AG04450 (cell line): ENCODE results near the gene NOL9. TPM values are rescaled to one million over a fixed set of nuclear protein-coding genes. Genes with fewer than 3 reads are reported as not detected.

ENCODE experiments used
- CTCF ChIA-PET: fragments of 300-600, 350-600 bp; formaldehyde crosslinking; extraction: SDS; loops from one replicate; lab custom pipeline; 2022; ENCODE audit warnings: antibody characterized with exemption, inconsistent platforms; lab: Charles Lee
- POLR2A ChIA-PET: fragments of 350-600 bp; formaldehyde crosslinking; extraction: SDS; loops from one replicate; lab custom pipeline; 2021; ENCODE audit warnings: antibody characterized with exemption, inconsistent platforms; lab: Yijun Ruan, JAX
- DNase-seq: peaks from one replicate; pipeline ENCODE4 v3.0.0-alpha.2; 2011; ENCODE audit warnings: low read depth, low spot score
- H3K27ac ChIP-seq: one replicate; pipeline ENCODE4 v1.5.1; 2012; ENCODE audit warnings: low read depth, low read length, control low read depth
- H3K27me3 ChIP-seq: one replicate; pipeline ENCODE4 v1.6.0; 2012; ENCODE audit warnings: low read length; ENCODE audit not compliant: control insufficient read depth, insufficient read depth
- H3K4me3 ChIP-seq: 2 replicates; pipeline ENCODE4 v1.5.1; 2011; ENCODE audit warnings: mild to moderate bottlenecking, low read depth, low read length, control low read depth
- H3K9me3 ChIP-seq: 2 replicates; pipeline ENCODE4 v1.5.1; 2012; ENCODE audit warnings: low read length; ENCODE audit not compliant: control insufficient read depth, insufficient read depth
- CTCF ChIP-seq: IDR thresholded peaks from 2 replicates; pipeline ENCODE4 v1.5.1; 2011; ENCODE audit warnings: low read depth, low read length, control low read depth, inconsistent platforms
- polyA plus RNA-seq: library from polyadenylated mRNA; depleted of rRNA; stranded (reverse); fragments of >200 nt; gene quantifications from 2 replicates; pipeline ENCODE4 v1.2.3, GENCODE V29; 2011

The NOL9 gene
- polyA plus RNA-seq, 1 experiment = 23.6 TPM

- no peak for TF ChIP-seq CTCF
- POLR2A ChIA-PET = no interaction called here
- no peak for DNase-seq
- CTCF ChIA-PET = interaction anchor here (1.4 to 5.3 kb wide), 3 partner anchors 11 to 49 kb away, joined by 5 to 29 read pairs (median 8); partner anchors contain the start of genes NOL9 and TAS1R1
- H3K4me3 ChIP-seq = no peak overlapping the region
- H3K27ac ChIP-seq = no peak overlapping the region
- H3K9me3 ChIP-seq = no peaks in the 10 kb centered on the region; the same call in 1 of the 2 replicates
- H3K27me3 ChIP-seq = no peaks in the 10 kb centered on the region
Observed at GRCh38 chr1:6534248-6534822, 20.0 kb downstream of the NOL9 start.

- no peak for DNase-seq
- CTCF ChIA-PET = no interaction called here
- no peaks in the 10 kb centered on the region; the same call in 1 of the 2 replicates for H3K9me3 ChIP-seq
- no peak for TF ChIP-seq CTCF
- POLR2A ChIA-PET = no interaction called here
- no peaks in the 10 kb centered on the region for H3K27me3 ChIP-seq
- H3K27ac ChIP-seq = no peak overlapping the region
- H3K4me3 ChIP-seq = no peak overlapping the region
Observed at GRCh38 chr1:6531996-6532395, 22.3 kb downstream of the NOL9 start.

GRCh38 chr1:6530504-6531160, 23.7 kb downstream of the NOL9 start:
- Histone ChIP-seq H3K4me3 (no peak overlapping the region), H3K27me3 (no peaks in the 10 kb centered on the region), H3K9me3 (no peaks in the 10 kb centered on the region; the same call in 1 of the 2 replicates), H3K27ac (no peak overlapping the region)
- TF ChIP-seq CTCF = no peak
- ChIA-PET CTCF (no interaction called here), POLR2A (no interaction called here)
- no peak for DNase-seq

- DNase-seq = no peak
- no peak overlapping the region for H3K4me3 ChIP-seq
- no peak overlapping the region for H3K27ac ChIP-seq
- no peaks in the 10 kb centered on the region; the same call in 1 of the 2 replicates for H3K9me3 ChIP-seq
- ChIA-PET POLR2A (no interaction called here), CTCF (no interaction called here)
- H3K27me3 ChIP-seq = no peaks in the 10 kb centered on the region
- no peak for TF ChIP-seq CTCF
Observed at GRCh38 chr1:6528492-6528891, 25.8 kb downstream of the NOL9 start.

GRCh38 chr1:6526316-6526715, 28.0 kb downstream of the NOL9 start:
- Histone ChIP-seq H3K27ac (no peak overlapping the region), H3K27me3 (no peaks in the 10 kb centered on the region), H3K4me3 (no peak overlapping the region), H3K9me3 (no peaks in the 10 kb centered on the region; the same call in 1 of the 2 replicates)
- ChIA-PET POLR2A (no interaction called here), CTCF (no interaction called here)
- TF ChIP-seq CTCF = no peak
- DNase-seq = no peak
